Caco-2 (cell line): ENCODE results near the gene KLHL22. TPM values are rescaled to one million over a fixed set of nuclear protein-coding genes. Genes with fewer than 3 reads are reported as not detected.

Experiments used
- BruUV-seq: library from RNA; stranded (reverse); fragments of 400-500 nt; replicated peaks from 2 replicates; lab custom pipeline; 2021; lab: Mats Ljungman, UMichigan
- CTCF ChIA-PET: fragments of 300-600 bp; sonication (Branson Sonifier 250); formaldehyde crosslinking; loops from one replicate; lab custom pipeline; 2022; ENCODE audit warnings: antibody characterized with exemption; lab: Charles Lee
- POLR2A ChIA-PET: fragments of 300-600 bp; sonication (Branson Sonifier 250); formaldehyde crosslinking; loops from one replicate; lab custom pipeline; 2022; ENCODE audit warnings: antibody characterized with exemption; lab: Charles Lee
- DNase-seq, 2 experiments: peaks; one replicate each; pipeline versions ENCODE4 v3.0.0 to v3.0.0-alpha.2; 2020 to 2022
- H3K27me3 ChIP-seq: replicated peaks from 2 replicates; pipeline ENCODE4 v1.6.0; 2011; ENCODE audit warnings: low read length; ENCODE audit not compliant: control insufficient read depth, insufficient read depth
- H3K36me3 ChIP-seq: 2 replicates; pipeline ENCODE4 v1.5.1; 2011; ENCODE audit warnings: low read length; ENCODE audit not compliant: control insufficient read depth, insufficient read depth
- H3K4me1 ChIP-seq: fragments of 250-450 bp; sonication (Bioruptor Pico); 2 replicates; pipeline ENCODE4 v1.5.1; 2020; ENCODE audit warnings: mild to moderate bottlenecking
- H3K4me3 ChIP-seq: 2 replicates; pipeline ENCODE4 v1.5.1; 2011; ENCODE audit warnings: low read depth, mild to moderate bottlenecking, control low read depth, low read length
- H3K9me3 ChIP-seq: fragments of 250-450 bp; sonication (Bioruptor Pico); 2 replicates; pipeline ENCODE4 v1.5.1; 2020; ENCODE audit warnings: mild to moderate bottlenecking, moderate library complexity
- H3K27ac Mint-ChIP-seq: one replicate; pipeline ENCODE4 v1.8.0; 2022; ENCODE audit warnings: mixed read lengths; ENCODE audit not compliant: unreplicated experiment
- H3K27me3 Mint-ChIP-seq: one replicate; pipeline ENCODE4 v1.8.0; 2022; ENCODE audit warnings: mixed read lengths; ENCODE audit not compliant: insufficient read depth, unreplicated experiment
- H3K36me3 Mint-ChIP-seq: one replicate; pipeline ENCODE4 v1.8.0; 2022; ENCODE audit warnings: mild to moderate bottlenecking, mixed read lengths; ENCODE audit not compliant: insufficient read depth, unreplicated experiment
- H3K4me1 Mint-ChIP-seq: one replicate; pipeline ENCODE4 v1.8.0; 2022; ENCODE audit warnings: low read depth, mixed read lengths; ENCODE audit not compliant: unreplicated experiment
- H3K4me3 Mint-ChIP-seq: one replicate; pipeline ENCODE4 v1.8.0; 2022; ENCODE audit warnings: mild to moderate bottlenecking, moderate library complexity, mixed read lengths; ENCODE audit not compliant: unreplicated experiment
- H3K9me3 Mint-ChIP-seq: one replicate; pipeline ENCODE4 v1.8.0; 2022; ENCODE audit warnings: mixed read lengths; ENCODE audit not compliant: unreplicated experiment
- CTCF ChIP-seq, 2 experiments: fragments of 200-600 bp in 1 of 2; IDR thresholded peaks; 1 replicate in 1 of 2; 2 replicates in 1 of 2; pipeline versions ENCODE4 v1.5.1 to v1.8.0; 2011 to 2022; ENCODE audit warnings: antibody characterized with exemption in 1 of 2, control low read depth in 1 of 2, inconsistent platforms in 1 of 2, low read depth in 1 of 2, low read length in 1 of 2, mild to moderate bottlenecking in 1 of 2, moderate library complexity in 1 of 2; ENCODE audit not compliant: insufficient read depth in 1 of 2, severe bottlenecking in 1 of 2, unreplicated experiment in 1 of 2
- intact Hi-C: fragments of 100-400 bp; cut with micrococcal nuclease; formaldehyde crosslinking; loops from one replicate; pipeline ENCODE4 v1.10.0; 2022; ENCODE audit not compliant: unreplicated experiment
- total RNA-seq: library from RNA; stranded (reverse); gene quantifications from 2 replicates; pipeline ENCODE4 v1.2.3, GENCODE V29; 2022

The KLHL22 gene
- total RNA-seq, 1 experiment from 2014 or later = 24.4 TPM

- POLR2A ChIA-PET = no interaction called here
- peaks cover 58% of the 10 kb centered on the region for H3K36me3 Mint-ChIP-seq
Measured at GRCh38 chr22:20517422-20517821, 21.8 kb upstream of the KLHL22 start.

GRCh38 chr22:20516399-20516798, 20.8 kb upstream of the KLHL22 start:
- Histone ChIP-seq H3K9me3 (no peaks in the 10 kb centered on the region), H3K4me1 (no peaks in the 10 kb centered on the region), H3K36me3 (no peaks in the 10 kb centered on the region; the same call in none of the 2 replicates), H3K4me3 (no peak overlapping the region), H3K27me3 (no peaks in the 10 kb centered on the region)
- CTCF ChIA-PET = no interaction called here
- no peak for TF ChIP-seq CTCF (IDR thresholded peaks at IDR 0.05; ENCODE audit: insufficient read depth in 1 of 2, low read depth in 1 of 2, low read length in 1 of 2, severe bottlenecking in 1 of 2, unreplicated experiment in 1 of 2)
- BruUV-seq = no TSS peak
- Mint-ChIP-seq H3K27ac (no peak overlapping the region), H3K27me3 (no peaks in the 10 kb centered on the region), H3K4me1 (peaks cover 11% of the 10 kb centered on the region), H3K36me3 (peaks cover 52% of the 10 kb centered on the region), H3K9me3 (no peaks in the 10 kb centered on the region), H3K4me3 (no peak overlapping the region)
- no peak for DNase-seq
- POLR2A ChIA-PET = no interaction called here
- intact Hi-C loops = no loop called here

More at GRCh38 chr22:20517422-20517821, 21.8 kb upstream of the KLHL22 start:
- H3K4me3 ChIP-seq = no peak overlapping the region
- H3K27me3 Mint-ChIP-seq = no peaks in the 10 kb centered on the region
- CTCF ChIA-PET = no interaction called here
- no peaks in the 10 kb centered on the region for H3K9me3 Mint-ChIP-seq
- intact Hi-C loops = no loop called here
- no peak overlapping the region for H3K4me3 Mint-ChIP-seq
- H3K4me1 ChIP-seq = no peaks in the 10 kb centered on the region; the same call in 1 of the 2 replicates
- H3K36me3 ChIP-seq = no peaks in the 10 kb centered on the region; the same call in none of the 2 replicates
- no peak overlapping the region for H3K27ac Mint-ChIP-seq
- BruUV-seq = no TSS peak
- no peaks in the 10 kb centered on the region for H3K9me3 ChIP-seq
- no peak for DNase-seq
- H3K27me3 ChIP-seq = no peaks in the 10 kb centered on the region
- H3K4me1 Mint-ChIP-seq = peaks cover 1% of the 10 kb centered on the region
- no peak for TF ChIP-seq CTCF (IDR thresholded peaks at IDR 0.05; ENCODE audit: insufficient read depth in 1 of 2, low read depth in 1 of 2, low read length in 1 of 2, severe bottlenecking in 1 of 2, unreplicated experiment in 1 of 2)

- POLR2A ChIA-PET = no interaction called here
- BruUV-seq = no TSS peak
- no peak for TF ChIP-seq CTCF (IDR thresholded peaks at IDR 0.05; ENCODE audit: insufficient read depth in 1 of 2, low read depth in 1 of 2, low read length in 1 of 2, severe bottlenecking in 1 of 2, unreplicated experiment in 1 of 2)
- H3K4me1 ChIP-seq = peaks cover 12% of the 10 kb centered on the region
- no peak overlapping the region for H3K4me3 ChIP-seq
- no peaks in the 10 kb centered on the region for H3K9me3 Mint-ChIP-seq
- H3K27ac Mint-ChIP-seq = peak overlapping the region; percentile 62
- H3K27me3 Mint-ChIP-seq = no peaks in the 10 kb centered on the region
- no peak for DNase-seq
- no peak overlapping the region for H3K4me3 Mint-ChIP-seq
- no peaks in the 10 kb centered on the region for H3K9me3 ChIP-seq
- no peaks in the 10 kb centered on the region; the same call in none of the 2 replicates for H3K36me3 ChIP-seq
- H3K36me3 Mint-ChIP-seq = peaks cover 42% of the 10 kb centered on the region
- CTCF ChIA-PET = interaction anchor here (1.2 kb wide), 1 partner anchor 54 kb away, joined by 3 read pairs; no protein-coding TSS in a partner anchor
- intact Hi-C loops = no loop called here
- peaks cover 14% of the 10 kb centered on the region for H3K4me1 Mint-ChIP-seq
- no peaks in the 10 kb centered on the region for H3K27me3 ChIP-seq
Measured at GRCh38 chr22:20514658-20515406, 19.2 kb upstream of the KLHL22 start.
